ENCODE results near the gene MYT1. TPM values are rescaled to one million over a fixed set of nuclear protein-coding genes. Genes with fewer than 3 reads are reported as not detected.

MYT1 gene
- total RNA-seq, 1 experiment from 2014 or later: not detected

DNA sequence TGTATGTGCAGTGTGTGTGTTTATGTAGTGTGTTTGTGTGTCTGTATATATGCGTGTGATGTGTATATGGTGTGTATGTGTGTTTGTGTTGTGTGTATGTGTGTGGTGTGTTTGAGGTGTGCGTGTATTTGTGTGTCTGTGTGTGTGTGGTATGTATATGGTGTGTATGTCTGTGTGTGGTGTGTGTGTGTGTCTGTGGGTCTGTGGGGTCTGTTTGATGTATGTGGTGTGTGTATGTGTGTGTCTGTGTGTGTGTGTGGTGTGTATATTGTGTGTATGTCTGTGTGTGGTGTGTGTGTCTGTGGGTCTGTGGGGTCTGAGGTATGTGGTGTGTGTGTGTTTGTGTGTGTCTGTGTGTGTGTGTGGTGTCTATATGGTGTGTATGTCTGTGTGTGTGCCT, 10.8 kb upstream of the MYT1 start:
- Histone ChIP-seq H3K4me1 (replicated peaks; ENCODE audit: insufficient read depth) (peaks cover 14% of the 10 kb centered on the region; the same call in 1 of the 2 replicates), H3K4me3 (no peak overlapping the region), H3K27me3 (ENCODE audit: insufficient read depth, low read depth) (peaks cover 8% of the 10 kb centered on the region), H2AFZ (no peak overlapping the region), H3K9me3 (ENCODE audit: insufficient read depth, low read depth) (no peaks in the 10 kb centered on the region), H3K4me2 (no peak overlapping the region), H3K27ac (no peak overlapping the region), H3K36me3 (ENCODE audit: low read depth) (no peaks in the 10 kb centered on the region), H3K9me2 (ENCODE audit: insufficient read depth) (no peaks in the 10 kb centered on the region), H3F3A (ENCODE audit: insufficient read depth, low read depth) (peaks cover 11% of the 10 kb centered on the region; the same call in 1 of the 2 replicates), H4K20me1 (ENCODE audit: insufficient read depth) (no peaks in the 10 kb centered on the region), H3K79me2 (ENCODE audit: low read depth) (no peaks in the 10 kb centered on the region)
- intact Hi-C loops (cut with micrococcal nuclease; ENCODE audit: unreplicated experiment): no loop called here
- POLR2A ChIA-PET (ENCODE audit: unreplicated experiment): no interaction called here
- TF ChIP-seq, protein P1, sequence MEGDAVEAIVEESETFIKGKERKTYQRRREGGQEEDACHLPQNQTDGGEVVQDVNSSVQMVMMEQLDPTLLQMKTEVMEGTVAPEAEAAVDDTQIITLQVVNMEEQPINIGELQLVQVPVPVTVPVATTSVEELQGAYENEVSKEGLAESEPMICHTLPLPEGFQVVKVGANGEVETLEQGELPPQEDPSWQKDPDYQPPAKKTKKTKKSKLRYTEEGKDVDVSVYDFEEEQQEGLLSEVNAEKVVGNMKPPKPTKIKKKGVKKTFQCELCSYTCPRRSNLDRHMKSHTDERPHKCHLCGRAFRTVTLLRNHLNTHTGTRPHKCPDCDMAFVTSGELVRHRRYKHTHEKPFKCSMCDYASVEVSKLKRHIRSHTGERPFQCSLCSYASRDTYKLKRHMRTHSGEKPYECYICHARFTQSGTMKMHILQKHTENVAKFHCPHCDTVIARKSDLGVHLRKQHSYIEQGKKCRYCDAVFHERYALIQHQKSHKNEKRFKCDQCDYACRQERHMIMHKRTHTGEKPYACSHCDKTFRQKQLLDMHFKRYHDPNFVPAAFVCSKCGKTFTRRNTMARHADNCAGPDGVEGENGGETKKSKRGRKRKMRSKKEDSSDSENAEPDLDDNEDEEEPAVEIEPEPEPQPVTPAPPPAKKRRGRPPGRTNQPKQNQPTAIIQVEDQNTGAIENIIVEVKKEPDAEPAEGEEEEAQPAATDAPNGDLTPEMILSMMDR (conservative IDR thresholded peaks at IDR 0.05): no peak
- no peak for TF ChIP-seq EZH2 (IDR thresholded peaks at IDR 0.05; ENCODE audit: low read depth)
- CTCF ChIA-PET: no interaction called here
- no TSS peak for BruUV-seq (replicated peaks)
- DNase-seq: no peak

DNA sequence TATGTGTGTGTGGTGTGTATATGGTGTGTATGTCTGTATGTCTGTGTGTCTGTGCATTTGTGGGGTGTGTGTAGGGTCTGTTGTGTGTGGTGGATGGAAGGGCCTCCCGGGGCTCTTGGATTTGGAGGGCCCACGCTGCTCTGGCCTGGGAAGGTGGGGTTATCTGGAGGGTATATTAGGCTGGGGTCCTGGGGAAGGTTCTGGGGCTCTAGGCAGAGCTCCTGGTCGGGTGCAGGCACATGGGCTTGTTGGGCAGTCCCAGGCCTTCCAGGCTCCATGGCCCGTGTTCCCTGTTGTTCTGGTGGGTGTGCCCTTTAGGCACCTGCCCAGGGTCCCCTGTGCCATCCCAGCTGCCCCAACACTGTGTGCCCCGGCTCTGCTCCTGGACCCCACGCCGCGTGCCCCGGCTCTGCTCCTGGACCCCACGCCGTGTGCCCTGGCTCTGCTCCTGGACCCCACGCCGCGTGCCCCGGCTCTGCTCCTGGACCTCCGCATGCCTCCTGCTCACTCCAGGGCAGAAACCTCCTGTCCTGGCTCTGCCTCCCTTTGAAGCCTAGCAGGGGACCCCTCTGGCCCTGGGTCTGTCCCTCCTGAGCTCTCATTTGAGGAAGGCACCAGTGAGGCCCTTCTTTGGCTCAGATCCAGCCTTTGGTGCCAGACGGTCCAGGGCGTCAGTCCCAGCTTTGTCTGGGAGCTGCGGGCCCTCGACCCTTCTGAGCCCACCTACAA, 10.2 kb upstream of the MYT1 start:
- POLR2A ChIA-PET (ENCODE audit: unreplicated experiment): no interaction called here
- no peak overlapping the region for H3K4me2 ChIP-seq
- H3K4me1 ChIP-seq (replicated peaks; ENCODE audit: insufficient read depth): peaks cover 17% of the 10 kb centered on the region; the same call in 1 of the 2 replicates
- no peaks in the 10 kb centered on the region for H4K20me1 ChIP-seq (ENCODE audit: insufficient read depth)
- no peaks in the 10 kb centered on the region for H3K9me2 ChIP-seq (ENCODE audit: insufficient read depth)
- no peaks in the 10 kb centered on the region for H3K9me3 ChIP-seq (ENCODE audit: insufficient read depth, low read depth)
- DNase-seq: no peak
- CTCF ChIA-PET: no interaction called here
- H3K27me3 ChIP-seq (ENCODE audit: insufficient read depth, low read depth): peaks cover 3% of the 10 kb centered on the region
- TF ChIP-seq, protein P1 (conservative IDR thresholded peaks at IDR 0.05): no peak
- TF ChIP-seq EZH2 (IDR thresholded peaks at IDR 0.05; ENCODE audit: low read depth): no peak
- peaks cover 11% of the 10 kb centered on the region; the same call in 1 of the 2 replicates for H3F3A ChIP-seq (ENCODE audit: insufficient read depth, low read depth)
- H3K79me2 ChIP-seq (ENCODE audit: low read depth): no peaks in the 10 kb centered on the region
- H3K36me3 ChIP-seq (ENCODE audit: low read depth): no peaks in the 10 kb centered on the region
- BruUV-seq (replicated peaks): no TSS peak
- H3K4me3 ChIP-seq: no peak overlapping the region
- intact Hi-C loops (cut with micrococcal nuclease; ENCODE audit: unreplicated experiment): no loop called here
- H3K27ac ChIP-seq: no peak overlapping the region
- no peak overlapping the region for H2AFZ ChIP-seq

DNA sequence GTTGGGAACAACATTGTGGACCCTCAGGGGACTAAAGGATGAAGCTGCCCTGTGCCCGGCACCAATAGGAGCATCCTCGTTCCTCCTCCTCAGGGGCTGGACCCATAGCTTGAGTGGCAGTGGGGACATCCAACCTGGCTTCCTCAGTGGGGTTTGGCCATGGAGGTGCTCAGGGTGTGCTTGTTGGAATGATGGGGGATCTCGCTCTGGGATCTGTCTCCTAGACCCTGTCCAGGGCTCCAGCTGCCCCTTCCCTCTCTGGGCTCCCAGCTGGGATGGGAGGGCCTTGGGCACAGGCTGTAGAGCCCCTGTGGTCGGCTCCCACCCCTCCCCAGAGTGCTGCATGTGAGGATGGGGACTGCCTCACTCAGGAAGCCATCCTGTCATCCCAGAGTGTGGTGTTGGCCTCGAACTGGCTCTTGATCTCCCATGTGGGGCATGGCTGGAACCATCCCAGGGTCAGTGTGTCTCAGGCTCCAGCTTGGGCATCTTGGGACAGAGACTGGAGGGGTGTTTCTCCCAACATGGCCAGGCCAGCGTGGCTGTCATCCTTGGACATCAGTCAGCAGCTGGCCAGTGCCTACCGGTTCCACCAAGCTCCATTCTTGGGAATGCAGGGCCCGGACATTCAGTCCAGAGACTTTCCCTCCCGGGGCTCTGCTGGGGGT, 9.5 kb upstream of the MYT1 start:
- H3K79me2 ChIP-seq (ENCODE audit: low read depth): no peaks in the 10 kb centered on the region
- POLR2A ChIA-PET (ENCODE audit: unreplicated experiment): no interaction called here
- H3K4me2 ChIP-seq: no peak overlapping the region
- H3K4me3 ChIP-seq: no peak overlapping the region
- H3F3A ChIP-seq (ENCODE audit: insufficient read depth, low read depth): peaks cover 11% of the 10 kb centered on the region; the same call in 1 of the 2 replicates
- H4K20me1 ChIP-seq (ENCODE audit: insufficient read depth): no peaks in the 10 kb centered on the region
- CTCF ChIA-PET: interaction anchor here (0.6 kb wide), 1 partner anchor 65 kb away, joined by 8 read pairs; no protein-coding TSS in a partner anchor
- no TSS peak for BruUV-seq (replicated peaks)
- no peak overlapping the region for H3K27ac ChIP-seq
- H2AFZ ChIP-seq: no peak overlapping the region
- TF ChIP-seq, protein P1 (conservative IDR thresholded peaks at IDR 0.05): no peak
- intact Hi-C loops (cut with micrococcal nuclease; ENCODE audit: unreplicated experiment): no loop called here
- DNase-seq: no peak
- H3K27me3 ChIP-seq (ENCODE audit: insufficient read depth, low read depth): peaks cover 8% of the 10 kb centered on the region
- H3K36me3 ChIP-seq (ENCODE audit: low read depth): no peaks in the 10 kb centered on the region
- no peaks in the 10 kb centered on the region for H3K9me3 ChIP-seq (ENCODE audit: insufficient read depth, low read depth)
- no peaks in the 10 kb centered on the region for H3K9me2 ChIP-seq (ENCODE audit: insufficient read depth)
- H3K4me1 ChIP-seq (replicated peaks; ENCODE audit: insufficient read depth): peaks cover 19% of the 10 kb centered on the region; the same call in 1 of the 2 replicates

Data from PC-9 (cell line).